ENCODE results near the gene TRIP6.

DNA sequence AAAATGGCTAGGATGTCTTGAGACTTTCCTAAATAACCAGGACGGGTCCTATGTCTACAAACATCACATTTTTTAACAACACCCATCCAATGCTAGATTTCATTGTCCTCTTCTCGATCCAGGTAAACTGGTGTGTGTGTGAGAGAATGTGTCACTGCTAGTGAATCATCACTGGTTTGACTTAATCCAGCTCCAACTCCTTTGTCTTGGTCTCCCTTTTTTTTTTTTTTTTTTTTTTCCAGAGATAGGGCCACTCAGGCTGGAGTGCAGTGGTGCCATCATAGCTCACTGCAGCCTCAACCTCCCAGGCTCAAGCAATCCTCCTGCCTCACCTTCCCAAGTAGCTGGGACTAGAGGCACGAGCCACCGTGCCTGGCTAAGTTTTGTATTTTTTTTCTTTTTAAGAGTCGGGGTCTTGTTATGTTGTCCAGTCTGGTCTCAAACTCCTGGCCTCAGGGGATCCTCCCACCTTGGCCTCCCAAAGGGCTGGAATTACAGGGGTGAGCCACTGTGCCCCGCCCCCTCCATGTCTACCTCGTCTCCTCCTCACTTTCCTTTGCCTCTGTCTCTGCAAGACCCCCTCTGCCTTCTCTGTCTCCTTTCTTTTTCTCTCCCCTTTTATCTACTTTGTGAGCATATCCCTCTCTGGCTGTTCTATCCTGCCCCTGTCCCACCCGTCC lies 24.5 kb downstream of the TRIP6 start:
- TF ChIP-seq POLR2A (IDR thresholded peaks at IDR 0.05) = no peak
- TF ChIP-seq, protein P1, sequence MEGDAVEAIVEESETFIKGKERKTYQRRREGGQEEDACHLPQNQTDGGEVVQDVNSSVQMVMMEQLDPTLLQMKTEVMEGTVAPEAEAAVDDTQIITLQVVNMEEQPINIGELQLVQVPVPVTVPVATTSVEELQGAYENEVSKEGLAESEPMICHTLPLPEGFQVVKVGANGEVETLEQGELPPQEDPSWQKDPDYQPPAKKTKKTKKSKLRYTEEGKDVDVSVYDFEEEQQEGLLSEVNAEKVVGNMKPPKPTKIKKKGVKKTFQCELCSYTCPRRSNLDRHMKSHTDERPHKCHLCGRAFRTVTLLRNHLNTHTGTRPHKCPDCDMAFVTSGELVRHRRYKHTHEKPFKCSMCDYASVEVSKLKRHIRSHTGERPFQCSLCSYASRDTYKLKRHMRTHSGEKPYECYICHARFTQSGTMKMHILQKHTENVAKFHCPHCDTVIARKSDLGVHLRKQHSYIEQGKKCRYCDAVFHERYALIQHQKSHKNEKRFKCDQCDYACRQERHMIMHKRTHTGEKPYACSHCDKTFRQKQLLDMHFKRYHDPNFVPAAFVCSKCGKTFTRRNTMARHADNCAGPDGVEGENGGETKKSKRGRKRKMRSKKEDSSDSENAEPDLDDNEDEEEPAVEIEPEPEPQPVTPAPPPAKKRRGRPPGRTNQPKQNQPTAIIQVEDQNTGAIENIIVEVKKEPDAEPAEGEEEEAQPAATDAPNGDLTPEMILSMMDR (IDR thresholded peaks at IDR 0.05) = no peak
